COLO668 (cell line): ENCODE results near the gene SPON1.
"Not testable (repeated sequence)": the region's sequence is repeated elsewhere in the genome, so short reads cannot be mapped to it uniquely, and the experiment has no call there.

Experiments used
- DNase-seq: peaks from one replicate; lab custom pipeline; 2025; ENCODE audit not compliant: unreplicated experiment; lab: John Stamatoyannopoulos, UW

SPON1 gene

GRCh38 chr11:14075118-14076078, 112.9 kb downstream of the SPON1 start:
- no peak for DNase-seq

GRCh38 chr11:14079011-14079410, 116.5 kb downstream of the SPON1 start:
- no peak for DNase-seq

GRCh38 chr11:14079797-14080196, 117.3 kb downstream of the SPON1 start:
- no peak for DNase-seq

- DNase-seq = no peak
Observed at GRCh38 chr11:14081581-14082231, 119.2 kb downstream of the SPON1 start.

- no peak for DNase-seq
Observed at GRCh38 chr11:14082338-14082737, 119.8 kb downstream of the SPON1 start.

- DNase-seq = not testable (repeated sequence)
Observed at GRCh38 chr11:14088861-14089260, 126.3 kb downstream of the SPON1 start.

GRCh38 chr11:14089690-14090462, 127.4 kb downstream of the SPON1 start:
- DNase-seq = no peak

GRCh38 chr11:14090631-14091030, 128.1 kb downstream of the SPON1 start:
- not testable (repeated sequence) for DNase-seq

GRCh38 chr11:14093065-14093464, 130.5 kb downstream of the SPON1 start:
- DNase-seq = no peak

- DNase-seq = no peak
Observed at GRCh38 chr11:14094481-14095037, 132.0 kb downstream of the SPON1 start.

GRCh38 chr11:14095882-14096281, 133.4 kb downstream of the SPON1 start:
- no peak for DNase-seq

- DNase-seq = no peak
Observed at GRCh38 chr11:14096606-14097005, 134.1 kb downstream of the SPON1 start.

GRCh38 chr11:14101388-14101787, 138.9 kb downstream of the SPON1 start:
- no peak for DNase-seq

- no peak for DNase-seq
Observed at GRCh38 chr11:14102766-14103165, 140.2 kb downstream of the SPON1 start.

GRCh38 chr11:14105446-14105845, 142.9 kb downstream of the SPON1 start:
- DNase-seq = no peak

- DNase-seq = no peak
Observed at GRCh38 chr11:14106303-14107049, 144.0 kb downstream of the SPON1 start.

GRCh38 chr11:14107050-14107430, 144.5 kb downstream of the SPON1 start:
- DNase-seq = no peak

- DNase-seq = no peak
Observed at GRCh38 chr11:14109742-14110141, 147.2 kb downstream of the SPON1 start.

GRCh38 chr11:14110629-14111028, 148.1 kb downstream of the SPON1 start:
- no peak for DNase-seq

GRCh38 chr11:14111496-14111895, 149.0 kb downstream of the SPON1 start:
- no peak for DNase-seq
